Prostate gland (tissue), 2 donors: ENCODE measurements around the gene THRSP.

Source experiments
- CTCF ChIP-seq, 4 experiments: fragments of 200-600 bp in 2 of 4; fragments of 450-650 bp in 2 of 4; sonication (generic) in 2 of 4; IDR thresholded peaks; 1 replicate in 3 of 4; 2 replicates in 1 of 4; pipeline ENCODE4 v1.5.1; 2016 to 2019; ENCODE audit warnings: antibody characterized with exemption in 4 of 4, mild to moderate bottlenecking in 2 of 4, moderate library complexity in 2 of 4
- POLR2A ChIP-seq: fragments of 450-650 bp; IDR thresholded peaks from one replicate; pipeline ENCODE4 v1.6.1; 2016; ENCODE audit warnings: antibody characterized with exemption, mild to moderate bottlenecking

GRCh38 chr11:78031629-78032028 is 32.0 kb upstream of the THRSP start:
- TF ChIP-seq CTCF (IDR thresholded peaks at IDR 0.05) = no peak
- TF ChIP-seq POLR2A = no peak
